GM18499 (cell line): ENCODE data around the gene TMEM14A.
"Not testable (repeated sequence)": the region's sequence is repeated elsewhere in the genome, so short reads cannot be mapped to it uniquely, and the experiment has no call there.

ENCODE experiments used
- ATAC-seq: cut with Tn5 transposase; IDR thresholded peaks from one replicate; pipeline ENCODE4 v1.9.1; 2021; ENCODE audit warnings: moderate number of reproducible peaks; ENCODE audit not compliant: insufficient read depth, unreplicated experiment

The TMEM14A gene

DNA sequence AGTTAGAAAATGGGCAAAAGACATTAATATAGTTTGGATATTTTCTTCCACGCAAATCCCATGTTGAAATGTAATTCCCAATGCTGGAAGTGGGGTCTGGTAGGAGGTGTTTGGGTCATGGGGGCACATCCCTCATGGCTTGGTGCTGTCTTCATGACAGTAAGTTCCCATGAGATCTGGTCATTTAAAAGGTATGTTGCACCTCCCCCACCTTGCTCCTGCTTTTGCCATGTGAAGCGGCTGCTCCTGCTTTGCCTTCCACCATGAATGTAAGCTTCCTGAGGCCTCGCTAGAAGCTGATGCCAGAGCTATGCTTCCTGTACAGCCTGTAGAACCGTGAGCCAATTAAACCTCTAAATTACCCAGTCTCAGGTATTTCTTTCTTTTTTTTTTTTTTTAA lies 16.3 kb upstream of the TMEM14A start:
- no peak for ATAC-seq

DNA sequence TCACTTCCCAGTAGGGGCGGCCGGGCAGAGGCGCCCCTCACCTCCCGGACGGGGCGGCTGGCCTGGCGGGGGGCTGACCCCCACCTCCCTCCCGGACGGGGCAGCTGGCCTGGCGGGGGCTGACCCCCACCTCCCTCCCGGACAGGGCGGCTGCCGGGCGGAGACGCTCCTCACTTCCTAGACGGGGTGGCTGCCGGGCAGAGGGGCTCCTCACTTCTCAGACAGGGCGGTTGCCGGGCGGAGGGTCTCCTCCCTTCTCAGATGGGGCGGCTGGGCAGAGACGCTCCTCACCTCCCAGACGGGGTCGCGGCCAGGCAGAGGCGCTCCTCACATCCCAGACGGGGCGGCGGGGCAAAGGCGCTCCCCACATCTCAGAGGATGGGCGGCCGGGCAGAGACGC lies 15.0 kb upstream of the TMEM14A start:
- not testable (repeated sequence) for ATAC-seq

DNA sequence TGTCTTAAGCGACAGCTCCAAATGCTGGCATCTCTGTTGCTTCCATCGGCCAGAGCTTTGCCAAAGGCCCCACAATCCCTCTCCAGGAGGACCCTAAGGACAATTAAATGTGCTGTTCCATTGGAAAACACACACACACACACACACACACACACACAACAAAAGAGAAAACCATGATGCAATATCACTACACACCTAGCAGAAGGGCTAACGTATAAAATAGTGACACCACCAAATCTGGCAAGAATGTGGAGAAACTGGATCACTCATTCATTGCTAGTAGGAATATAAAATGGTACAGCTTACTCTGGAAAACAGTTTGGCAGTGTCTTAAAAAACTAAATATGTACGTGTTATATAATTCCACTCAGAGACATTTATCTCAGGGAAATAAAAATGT lies 13.0 kb upstream of the TMEM14A start:
- ATAC-seq = no peak

DNA sequence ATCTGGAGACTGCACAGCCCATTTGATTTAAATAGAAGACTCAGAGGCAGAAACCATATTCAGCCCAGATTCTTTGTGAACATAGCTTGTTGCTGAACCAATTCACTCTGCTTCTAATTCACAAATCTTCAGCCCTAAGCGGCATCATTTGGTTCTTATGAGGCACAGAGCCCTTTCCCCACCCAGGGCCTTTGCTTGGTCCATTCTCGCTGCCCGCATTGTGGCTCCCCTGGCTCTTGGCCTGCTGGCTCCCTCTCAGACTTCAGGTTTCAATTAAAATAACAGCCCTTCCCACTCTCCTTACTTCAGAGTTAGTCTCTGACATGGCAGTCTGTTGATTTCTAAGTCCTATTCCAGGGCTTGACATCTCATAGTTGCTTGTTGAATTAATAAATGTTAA lies 9.4 kb upstream of the TMEM14A start:
- no peak for ATAC-seq

DNA sequence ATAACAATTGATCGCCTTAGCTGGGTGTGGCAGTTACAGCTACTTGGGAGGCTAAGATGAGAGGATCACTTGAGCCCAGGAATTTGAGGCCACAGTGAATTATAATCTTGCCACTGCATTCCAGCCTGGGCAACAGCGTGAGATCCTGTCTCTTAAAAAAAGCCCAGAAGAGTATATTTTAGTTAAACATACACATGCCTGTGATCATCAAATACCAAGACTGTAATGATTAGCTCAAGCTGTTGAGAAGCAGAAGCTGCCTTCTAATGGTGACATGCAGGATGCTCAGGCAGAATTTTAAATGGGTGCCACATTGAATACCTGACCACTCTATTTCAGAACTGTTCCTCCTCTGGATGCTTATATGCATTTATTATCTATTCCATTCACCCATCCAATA lies 8.9 kb upstream of the TMEM14A start:
- ATAC-seq = no peak

DNA sequence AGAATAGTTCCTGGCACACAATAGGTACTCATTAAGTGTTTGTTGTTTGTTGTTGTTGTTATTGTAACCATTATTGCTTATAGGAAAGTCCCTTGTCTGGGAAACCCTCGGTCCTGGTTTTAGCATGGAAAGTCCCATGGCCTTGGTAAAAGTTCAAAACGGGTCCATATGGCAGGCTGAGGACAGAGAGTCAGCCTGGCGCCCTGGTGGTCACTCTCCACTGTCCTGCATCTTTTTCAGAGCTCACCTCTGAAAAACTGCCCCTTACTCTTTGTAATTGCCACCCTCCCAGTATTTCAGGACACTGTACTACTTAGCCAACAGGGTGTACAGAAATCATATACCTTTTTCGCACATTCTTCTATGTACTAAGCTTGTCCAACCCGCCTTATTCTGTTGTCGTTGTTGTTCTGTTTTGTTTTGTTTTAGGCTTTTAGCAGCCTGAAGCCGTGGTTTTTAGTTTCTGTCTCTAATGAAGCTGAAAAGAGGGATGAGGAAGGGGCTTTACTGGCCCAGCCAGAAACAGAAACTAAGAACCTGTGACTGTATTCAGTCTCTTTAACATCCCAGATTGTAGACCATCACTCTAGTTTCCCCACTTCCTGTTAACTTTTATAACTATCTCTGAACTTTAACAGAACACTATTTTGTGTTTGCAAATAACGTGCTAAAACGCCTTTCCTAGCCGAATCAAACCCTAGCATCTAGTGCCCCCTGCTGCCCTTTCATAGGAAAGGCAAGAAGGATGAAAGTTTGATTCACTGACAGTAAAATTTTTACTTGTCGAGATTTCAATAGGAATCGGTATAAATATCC lies 7.6 kb upstream of the TMEM14A start:
- ATAC-seq = no peak

DNA sequence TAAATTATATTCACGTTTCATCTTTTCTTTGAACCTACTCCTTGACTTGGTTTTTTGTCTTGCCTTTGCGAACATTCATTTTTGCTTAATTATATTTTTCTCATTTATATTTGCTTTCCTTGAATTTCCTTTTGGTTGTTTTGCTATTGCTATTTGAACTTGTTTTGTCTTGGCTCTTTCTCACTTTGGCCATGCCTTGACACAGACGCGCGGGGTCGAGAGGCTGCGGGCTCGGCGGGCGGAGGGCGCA lies 7.1 kb upstream of the TMEM14A start:
- ATAC-seq = no peak

DNA sequence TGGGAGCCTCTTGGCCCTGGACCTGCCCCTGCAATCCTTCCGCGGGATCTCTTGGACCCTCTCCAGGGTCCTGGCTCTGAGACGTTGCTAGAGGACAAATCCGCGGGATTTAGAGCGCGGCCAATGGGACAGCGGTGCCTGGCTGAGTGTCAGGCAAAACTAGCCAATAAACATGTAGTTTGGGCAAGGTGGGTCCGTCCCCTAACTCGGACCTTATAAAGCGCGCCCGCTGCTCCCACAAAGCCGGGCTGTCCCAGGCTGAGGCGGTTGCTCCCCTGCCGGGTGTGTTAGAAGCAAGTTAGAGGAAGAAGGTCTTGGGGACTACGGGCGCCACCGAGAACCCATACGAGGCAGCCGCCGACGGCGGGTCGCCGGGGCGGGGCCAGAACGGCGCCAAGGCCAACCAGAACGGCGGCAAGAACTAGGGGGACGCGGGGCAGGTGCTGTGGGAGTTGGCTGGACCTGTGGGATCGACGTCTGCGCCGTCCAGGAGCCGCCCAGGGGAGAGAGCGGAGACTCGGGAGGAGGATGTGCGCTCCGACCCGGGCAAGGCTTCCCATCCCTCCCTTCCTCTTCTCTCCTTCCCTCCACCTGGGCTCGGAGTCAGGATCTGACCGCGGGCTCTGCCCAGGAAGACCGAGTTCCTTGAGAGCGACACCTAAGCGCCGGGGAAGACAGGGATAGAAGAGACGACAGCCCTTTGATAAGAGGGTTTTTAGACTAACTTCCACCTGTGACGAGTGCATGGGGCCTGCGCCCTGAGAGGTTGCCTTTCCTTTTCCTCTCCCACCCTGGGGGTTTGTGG lies 6.5 kb upstream of the TMEM14A start:
- ATAC-seq = peak; percentile 85

DNA sequence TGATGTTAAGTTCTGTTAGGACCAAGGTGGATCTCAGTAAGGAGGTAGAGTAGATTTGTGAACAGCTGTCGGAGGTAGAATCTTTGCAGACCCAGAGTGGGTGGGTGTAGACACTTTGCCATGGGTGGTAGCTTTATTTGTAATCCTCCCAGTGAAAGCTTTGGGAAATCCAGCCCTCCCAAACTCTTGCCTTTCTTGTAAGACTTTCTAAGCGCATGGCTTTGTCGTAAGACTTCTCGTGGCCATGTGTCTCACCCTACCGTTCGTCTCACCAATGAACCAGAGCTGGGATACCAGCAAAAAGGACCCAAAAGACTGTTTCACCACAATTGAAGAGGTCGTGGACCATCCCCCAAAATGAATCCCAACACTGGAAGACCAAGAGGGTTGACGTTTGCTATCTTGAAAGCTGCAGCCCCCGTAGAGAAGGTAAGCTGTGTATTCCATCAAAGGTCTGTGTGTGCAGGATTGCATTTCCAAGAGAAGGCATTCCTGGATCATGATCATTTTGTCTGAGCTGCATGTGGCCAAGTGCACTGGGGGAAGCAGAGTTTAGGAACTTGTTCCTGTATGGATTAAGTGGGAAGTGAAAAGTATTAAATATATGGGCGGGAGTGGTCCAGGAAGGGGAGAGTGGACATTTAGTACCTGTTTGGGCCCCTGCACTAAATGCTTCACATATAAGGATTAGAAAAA lies 5.8 kb upstream of the TMEM14A start:
- no peak for ATAC-seq

DNA sequence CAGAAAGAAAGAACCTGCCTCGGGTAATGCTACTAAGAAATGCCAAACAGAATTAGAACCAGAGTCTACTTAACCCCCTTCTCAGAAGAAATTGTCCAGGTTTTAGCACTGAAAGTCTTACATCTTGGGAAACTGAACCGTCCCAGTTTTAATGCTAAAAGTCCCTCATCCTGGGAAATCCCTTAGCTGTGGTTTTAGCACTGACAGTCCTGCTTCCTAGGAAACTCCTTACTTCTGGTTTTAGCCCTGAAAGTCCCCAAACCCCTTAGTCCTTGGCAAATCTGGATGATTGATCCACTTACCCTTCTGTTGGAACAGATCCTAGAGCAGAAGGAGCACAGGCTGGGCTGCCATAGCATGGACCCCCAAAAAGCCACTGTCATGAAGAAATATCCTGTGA lies 4.8 kb upstream of the TMEM14A start:
- no peak for ATAC-seq

DNA sequence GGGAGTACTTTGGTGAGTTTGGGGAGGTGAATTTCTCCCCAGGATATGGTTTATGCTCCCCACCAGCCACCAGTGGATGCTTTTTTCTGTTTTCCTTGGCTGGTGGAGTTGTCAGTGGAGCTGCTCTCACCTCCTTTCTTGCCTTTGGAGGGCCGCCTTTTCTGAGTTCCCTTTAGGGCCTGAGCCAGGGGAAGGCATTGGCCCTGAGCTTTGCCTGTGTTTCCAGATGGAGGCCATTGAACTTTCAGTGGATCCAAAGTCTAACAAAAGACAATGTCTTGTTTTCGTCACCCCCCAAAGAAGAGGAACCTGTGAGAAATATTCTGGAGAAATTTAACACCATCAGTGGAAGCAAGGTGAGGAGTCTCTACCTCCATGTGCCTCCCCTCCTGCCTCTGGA lies 4.4 kb upstream of the TMEM14A start:
- no peak for ATAC-seq

DNA sequence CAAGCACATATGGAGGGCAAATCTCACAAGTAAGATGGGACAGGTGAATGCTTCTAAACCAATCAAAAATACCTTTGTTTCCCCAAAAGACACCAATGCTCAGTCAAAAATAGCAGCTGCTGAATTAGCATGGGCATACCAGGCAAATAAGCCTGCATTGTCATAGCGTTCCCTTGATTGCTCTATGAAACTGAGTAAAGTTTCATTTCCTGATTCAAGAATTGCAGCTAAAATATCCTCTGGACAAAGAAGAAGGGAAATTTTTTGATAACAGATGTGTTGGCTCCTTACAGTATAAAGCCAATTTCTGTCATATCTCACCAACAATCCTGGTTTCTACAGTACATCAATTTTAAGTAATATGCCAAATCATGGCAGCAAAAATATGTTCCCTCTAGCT lies 3.3 kb upstream of the TMEM14A start:
- no peak for ATAC-seq

DNA sequence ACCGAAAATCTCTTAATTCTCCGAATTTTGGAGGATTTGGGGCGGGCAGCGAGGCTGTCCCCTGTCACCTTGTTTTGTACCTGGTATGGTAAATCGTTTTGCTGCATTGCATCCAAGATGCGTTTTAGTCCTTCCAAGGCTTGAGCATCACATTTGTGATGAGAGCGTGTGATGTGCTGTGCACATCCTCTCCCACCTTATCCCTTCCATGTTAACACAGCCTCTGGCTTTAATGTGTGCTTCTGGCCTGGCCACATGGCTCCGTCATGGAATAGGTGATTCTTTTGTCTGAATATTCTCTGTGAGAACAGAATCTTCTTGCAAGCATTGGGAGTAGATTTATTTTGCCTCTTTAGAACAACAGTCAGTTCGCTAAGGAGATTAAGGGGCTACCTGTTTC lies 763 bp downstream of the TMEM14A start:
- ATAC-seq = no peak

DNA sequence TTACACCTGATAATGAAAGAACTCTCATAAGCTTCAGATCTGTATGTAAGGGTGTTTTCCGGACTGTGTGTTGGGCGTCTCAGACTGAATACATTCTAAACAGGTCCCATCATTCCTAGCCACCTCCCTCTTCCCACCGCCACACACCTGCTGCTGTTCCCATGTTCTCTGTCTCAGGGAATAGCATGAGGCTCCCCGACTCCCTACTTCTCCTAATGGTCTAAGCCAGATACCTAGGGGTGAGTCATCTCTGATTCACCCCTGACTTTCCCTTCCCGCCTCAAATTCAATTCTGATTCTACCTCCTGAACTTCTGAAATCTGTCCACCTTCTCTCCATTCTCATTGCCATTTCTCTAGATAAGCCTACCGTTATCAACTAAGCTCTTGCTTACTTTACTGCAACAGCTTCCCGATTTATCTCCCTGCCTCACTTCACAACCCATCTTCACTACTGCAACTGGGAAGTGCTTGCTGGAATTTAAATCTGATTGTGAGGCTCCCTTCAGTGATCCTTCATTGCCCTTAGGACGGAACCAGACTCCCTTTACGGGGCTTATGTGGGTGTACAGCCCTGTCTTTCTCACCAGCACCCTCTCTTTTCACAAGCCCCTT lies 1.6 kb downstream of the TMEM14A start:
- no peak for ATAC-seq

DNA sequence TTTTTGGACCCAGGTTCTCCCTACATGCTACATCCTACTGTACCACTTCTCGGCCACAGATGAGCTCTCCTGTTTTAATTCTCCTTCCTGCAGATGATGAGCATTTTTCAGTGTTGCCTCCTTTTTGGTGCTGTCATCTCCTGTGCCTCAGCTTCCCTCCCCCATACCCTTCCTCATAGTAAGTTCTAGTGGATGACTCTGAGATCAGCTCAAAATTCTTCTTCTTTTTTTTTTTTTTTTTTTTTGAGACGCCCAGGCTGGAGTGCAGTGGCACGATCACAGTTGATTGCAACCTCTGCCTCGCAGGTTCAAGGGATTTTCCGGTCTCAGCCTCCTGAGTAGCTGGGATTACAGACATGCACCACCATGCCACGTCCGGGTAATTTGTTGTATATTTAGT lies 3.8 kb downstream of the TMEM14A start:
- ATAC-seq = no peak

DNA sequence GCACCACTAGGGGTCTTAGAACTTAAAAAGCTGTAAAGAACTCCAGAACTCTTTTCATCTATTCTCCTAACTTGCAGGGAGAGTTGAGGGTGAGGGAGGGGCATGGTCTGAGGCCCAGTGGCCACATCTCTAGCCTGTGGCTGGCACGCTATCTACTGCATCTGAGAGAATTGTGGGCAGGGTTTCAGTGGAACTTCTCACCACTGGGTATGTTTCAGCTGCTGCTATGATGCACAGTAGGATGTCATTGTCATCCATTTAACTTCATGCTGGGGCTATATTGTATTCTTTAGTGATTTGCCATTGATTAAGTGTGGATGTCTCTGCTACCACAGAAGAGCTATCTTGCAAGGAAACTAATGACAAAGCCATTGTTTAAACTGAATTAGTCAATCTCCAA lies 4.5 kb downstream of the TMEM14A start:
- ATAC-seq = no peak

DNA sequence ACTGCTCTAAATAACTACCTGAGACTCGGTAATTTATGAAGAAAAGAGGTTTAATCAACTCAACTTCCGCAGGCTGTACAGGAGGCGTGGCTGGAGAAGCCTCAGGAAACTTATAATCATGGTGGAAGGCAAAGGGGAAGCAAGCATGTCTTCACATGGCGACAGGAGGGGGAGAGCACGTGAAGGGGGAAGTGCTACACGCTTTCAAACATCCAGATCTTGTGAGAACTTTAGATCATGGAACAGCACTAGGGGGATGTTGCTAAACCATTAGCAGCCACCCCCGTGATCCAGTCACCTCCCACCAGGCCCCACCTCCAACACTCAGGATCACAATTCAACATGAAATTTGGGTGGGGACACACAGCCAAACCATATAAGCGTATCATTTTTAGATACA lies 5.7 kb downstream of the TMEM14A start:
- ATAC-seq = not testable (repeated sequence)

DNA sequence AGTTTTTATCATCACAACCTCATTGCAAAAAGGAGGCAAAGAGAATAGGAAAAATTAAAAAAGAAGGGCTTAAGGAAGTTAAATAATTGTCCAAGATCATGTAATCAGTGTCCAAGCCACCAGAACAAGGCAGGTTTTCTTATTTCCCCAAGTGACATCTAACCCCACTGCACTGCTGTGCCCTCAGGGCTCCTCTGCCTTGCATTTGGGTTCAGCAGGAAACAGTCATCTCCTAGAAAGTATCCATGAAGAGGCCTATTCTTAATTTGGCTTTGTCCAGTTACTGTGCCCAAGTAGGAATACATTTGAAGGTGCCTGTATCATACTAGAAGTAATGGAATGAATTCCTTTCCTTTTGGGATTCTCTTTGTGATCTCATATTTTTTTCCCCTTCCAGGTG lies 10.5 kb downstream of the TMEM14A start:
- no peak for ATAC-seq

DNA sequence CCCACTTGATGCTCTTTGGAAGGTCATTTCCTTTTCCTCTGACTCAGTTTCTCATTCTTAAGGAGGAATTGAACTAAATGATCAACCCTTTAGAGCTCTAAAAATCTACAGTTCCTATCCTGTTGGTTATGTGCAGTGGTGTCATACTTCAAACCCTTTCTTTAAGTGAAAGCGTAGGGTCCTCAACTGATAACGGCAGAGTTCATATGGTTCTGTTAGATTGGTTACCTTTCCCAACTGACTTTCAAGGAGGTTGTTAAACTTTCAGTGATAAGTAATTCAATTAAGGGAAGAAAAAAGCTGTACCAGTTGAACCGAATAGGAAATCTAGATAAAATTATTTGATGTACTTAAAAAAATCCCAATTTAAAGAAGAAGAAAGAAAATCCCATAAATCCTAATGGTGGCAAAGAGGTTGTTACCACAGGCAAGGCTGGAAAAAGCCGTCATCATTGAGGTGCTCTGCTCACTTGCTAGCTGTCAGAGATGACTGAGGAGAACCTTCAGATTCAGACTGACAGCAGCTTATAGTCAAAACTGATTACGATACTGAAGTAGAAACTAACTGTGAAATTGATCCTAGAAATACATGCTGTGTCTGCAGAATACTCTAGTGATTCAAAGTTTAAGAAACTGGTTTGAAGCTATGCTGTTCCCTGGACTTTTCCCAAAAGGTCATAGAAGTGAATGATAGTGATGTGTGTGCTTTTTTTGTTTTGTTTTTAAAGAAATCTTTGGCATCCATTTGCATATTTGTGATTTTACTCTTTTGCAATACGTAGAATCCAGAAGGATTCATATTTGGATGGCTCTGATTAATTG lies 16.2 kb downstream of the TMEM14A start:
- no peak for ATAC-seq

DNA sequence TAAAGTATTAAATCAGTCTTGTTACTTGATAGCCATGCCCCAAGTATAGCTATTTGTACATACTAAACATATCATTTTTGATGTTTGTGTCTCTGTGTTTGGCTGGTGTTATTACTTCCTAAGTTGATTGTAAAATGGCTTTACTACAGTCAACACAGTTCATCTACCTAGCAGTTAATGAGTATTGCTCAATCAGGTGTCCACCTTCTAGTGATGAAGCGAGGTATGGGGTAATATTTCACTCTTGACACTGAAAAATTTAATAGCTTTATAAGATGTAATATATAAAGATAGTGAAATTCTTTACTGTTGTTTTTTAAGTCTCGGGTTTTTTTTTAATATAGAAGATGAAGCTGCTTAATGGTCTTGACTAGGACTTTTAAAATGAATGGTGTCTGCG lies 18.9 kb downstream of the TMEM14A start:
- no peak for ATAC-seq
